Keratinocyte (primary cell): ENCODE measurements around the gene RPS21.

ENCODE experiments used
- CTCF ChIP-seq, 3 experiments: IDR thresholded peaks in 1 of 3; conservative IDR thresholded peaks in 1 of 3; optimal IDR thresholded peaks in 1 of 3; 2 replicates in 2 of 3; 3 replicates in 1 of 3; pipeline versions ENCODE3 to v1.5.1; 2011; ENCODE audit warnings: low read length in 3 of 3, mild to moderate bottlenecking in 3 of 3, moderate library complexity in 2 of 3, control low read depth in 1 of 3, inconsistent platforms in 1 of 3; ENCODE audit not compliant: insufficient read depth in 2 of 3; ENCODE audit errors: extremely low read depth in 1 of 3
- EZH2 ChIP-seq: IDR thresholded peaks from one replicate; pipeline ENCODE4 v1.6.1; 2012; ENCODE audit warnings: inconsistent platforms, mild to moderate bottlenecking, low read length, moderate library complexity

GRCh38 chr20:62391165-62392076 lies 4.5 kb downstream of the RPS21 start:
- no peak for TF ChIP-seq CTCF (optimal IDR thresholded peaks at IDR 0.05 in 1 of 3, IDR thresholded peaks at IDR 0.05 in 1 of 3, conservative IDR thresholded peaks at IDR 0.05 in 1 of 3; ENCODE audit: extremely low read depth in 1 of 3, insufficient read depth in 2 of 3, low read length in 3 of 3)
- no peak for TF ChIP-seq EZH2
